DMS53 (cell line): ENCODE results near the gene DLGAP4.

Source experiments
- DNase-seq: peaks from one replicate; lab custom pipeline; 2025; lab: John Stamatoyannopoulos, UW

Gene DLGAP4

DNA sequence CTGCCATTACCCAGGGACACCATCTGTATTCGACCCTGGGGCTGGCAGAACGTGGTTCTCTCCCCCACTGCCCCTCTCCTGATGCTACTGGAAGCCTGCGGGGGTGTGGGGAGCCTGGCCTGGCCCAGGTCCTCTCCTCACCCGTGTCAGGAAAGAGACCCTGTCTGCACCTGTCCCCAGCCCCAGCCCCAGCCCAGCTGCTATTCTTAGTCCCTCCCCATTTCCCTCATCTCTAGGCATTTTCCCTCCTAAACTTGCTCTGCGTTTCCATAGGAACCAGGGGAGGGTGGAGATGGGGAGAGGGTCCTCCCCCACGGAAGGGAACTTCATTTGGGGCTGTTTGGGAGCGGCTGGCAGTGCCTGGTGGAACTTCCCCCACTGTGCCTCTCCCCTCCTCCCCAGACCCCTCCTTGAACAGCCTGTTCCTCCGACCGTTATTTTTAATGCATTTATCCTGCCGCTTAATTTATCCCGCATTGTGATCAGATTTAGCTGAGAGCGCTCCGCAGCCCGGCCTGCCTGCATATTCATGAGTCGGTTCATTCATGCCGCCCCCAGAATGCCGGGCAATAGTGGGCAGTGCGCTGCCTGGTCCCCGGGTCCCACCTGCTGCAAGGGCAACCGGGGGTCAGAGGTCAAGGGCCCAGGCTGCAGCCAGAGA is 31.8 kb upstream of the DLGAP4 start:
- no peak for DNase-seq

DNA sequence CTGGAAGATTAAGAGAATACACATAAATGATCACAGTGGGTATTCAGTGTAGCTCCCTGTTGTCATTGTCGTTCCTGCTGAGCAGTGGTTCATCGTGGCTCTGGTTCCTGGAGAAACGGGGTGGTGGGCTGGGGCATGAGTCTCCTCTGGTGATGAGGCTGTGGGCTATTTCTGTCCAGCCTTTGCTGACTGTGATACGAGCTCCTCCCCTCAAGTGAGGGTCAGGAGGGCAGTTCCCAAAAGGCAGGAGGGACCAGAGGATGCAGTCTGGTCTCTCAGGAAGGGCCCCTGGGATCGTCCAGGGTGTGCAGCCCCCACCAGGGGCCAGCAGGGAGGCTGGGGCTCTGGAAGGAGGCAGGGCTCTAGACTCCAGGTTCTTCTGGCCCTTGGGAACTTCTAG is 31.1 kb upstream of the DLGAP4 start:
- DNase-seq, result no peak

DNA sequence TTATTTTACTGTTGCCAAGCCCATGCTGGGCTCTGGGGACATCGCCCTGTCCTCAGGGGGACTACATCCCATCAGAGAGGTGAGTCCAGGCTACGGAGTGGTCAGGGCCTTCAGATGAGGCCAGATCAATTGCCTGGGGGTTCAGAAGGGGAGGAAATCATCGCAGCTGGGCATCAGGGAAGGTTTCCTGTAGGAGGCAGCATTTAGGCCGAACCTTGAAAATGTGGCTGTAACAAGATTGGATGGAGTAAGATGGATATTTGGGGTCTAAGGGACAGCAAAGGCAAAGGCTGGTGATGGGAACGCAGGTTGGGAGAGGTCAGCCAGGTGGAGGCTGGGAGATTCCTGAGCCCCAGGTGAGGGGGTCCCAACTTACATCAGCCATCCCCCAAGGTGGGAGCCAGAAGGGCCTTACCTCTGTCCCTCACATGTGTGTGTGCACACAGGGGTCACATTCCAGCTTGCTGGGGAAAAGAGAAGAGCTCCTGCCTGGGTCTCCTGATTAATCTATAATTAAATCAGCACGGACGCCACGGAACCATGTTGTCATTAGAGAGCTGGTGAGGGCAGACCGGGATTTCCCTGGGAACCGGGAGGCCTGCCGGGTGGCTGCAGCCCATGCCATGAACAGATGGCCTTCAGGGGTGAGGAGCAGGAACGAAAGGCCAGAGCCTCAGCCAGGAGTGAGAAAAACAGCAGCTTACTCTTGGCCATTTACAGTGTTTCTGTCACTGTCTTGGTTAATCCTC is 30.5 kb upstream of the DLGAP4 start:
- no peak for DNase-seq

DNA sequence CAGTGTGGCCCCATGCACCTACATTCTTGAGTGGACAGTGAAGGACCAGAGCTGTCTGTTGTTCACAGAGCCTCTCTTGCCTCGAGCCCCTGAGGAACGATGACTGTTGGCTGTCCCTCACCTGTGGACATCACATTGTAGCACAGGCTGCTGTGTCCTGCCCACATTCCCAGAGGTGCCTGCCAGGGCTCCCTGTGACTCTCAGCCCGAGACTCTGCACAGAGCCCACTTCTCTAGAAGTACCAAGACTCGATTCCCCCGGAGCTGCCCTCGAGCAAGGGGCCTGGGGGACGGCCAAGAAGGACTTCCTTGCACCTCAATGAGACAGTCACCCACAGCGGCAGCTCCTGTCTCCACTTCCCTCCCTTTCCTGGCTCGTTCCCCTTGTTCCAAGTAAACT is 28.6 kb upstream of the DLGAP4 start:
- DNase-seq, result no peak

DNA sequence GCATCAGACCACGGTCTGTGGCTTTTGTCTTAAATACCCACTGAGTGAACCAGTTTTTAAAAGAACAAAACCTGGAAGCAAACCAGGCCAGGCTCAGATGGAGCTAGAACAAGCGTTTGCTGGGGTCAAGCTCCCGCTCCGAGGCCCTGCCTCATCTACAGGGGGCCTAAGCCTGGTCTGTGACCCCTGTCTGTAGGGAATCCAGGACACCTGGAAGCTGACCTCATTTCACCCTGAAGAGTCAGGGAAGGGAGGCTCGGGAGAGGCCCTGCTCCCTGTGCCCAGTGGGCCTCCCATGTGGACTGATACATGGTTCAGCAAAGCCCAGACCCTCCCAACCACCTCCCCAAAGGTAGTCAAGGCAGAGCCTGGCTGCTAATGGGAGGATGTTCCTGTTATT is 26.8 kb upstream of the DLGAP4 start:
- DNase-seq, result no peak

DNA sequence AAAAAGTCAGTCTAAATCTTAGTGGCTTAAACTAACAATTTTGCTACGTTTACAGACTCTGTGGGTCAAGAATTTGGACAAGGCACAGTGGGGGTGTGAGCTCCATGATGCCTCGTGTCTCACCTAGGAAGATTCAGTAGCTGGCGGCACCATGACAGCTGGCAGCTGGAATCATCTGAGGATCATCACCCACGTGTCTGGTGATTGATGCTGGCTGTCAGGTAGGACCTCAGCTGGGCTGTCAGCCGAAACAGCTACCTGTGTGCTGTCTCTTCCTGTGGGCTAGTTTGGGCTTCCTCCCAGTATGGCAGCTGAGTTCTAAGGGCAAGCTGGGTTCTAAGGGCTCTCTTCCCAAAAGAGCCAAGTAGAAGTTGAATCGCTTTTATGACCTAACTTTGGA is 26.4 kb upstream of the DLGAP4 start:
- no peak for DNase-seq

DNA sequence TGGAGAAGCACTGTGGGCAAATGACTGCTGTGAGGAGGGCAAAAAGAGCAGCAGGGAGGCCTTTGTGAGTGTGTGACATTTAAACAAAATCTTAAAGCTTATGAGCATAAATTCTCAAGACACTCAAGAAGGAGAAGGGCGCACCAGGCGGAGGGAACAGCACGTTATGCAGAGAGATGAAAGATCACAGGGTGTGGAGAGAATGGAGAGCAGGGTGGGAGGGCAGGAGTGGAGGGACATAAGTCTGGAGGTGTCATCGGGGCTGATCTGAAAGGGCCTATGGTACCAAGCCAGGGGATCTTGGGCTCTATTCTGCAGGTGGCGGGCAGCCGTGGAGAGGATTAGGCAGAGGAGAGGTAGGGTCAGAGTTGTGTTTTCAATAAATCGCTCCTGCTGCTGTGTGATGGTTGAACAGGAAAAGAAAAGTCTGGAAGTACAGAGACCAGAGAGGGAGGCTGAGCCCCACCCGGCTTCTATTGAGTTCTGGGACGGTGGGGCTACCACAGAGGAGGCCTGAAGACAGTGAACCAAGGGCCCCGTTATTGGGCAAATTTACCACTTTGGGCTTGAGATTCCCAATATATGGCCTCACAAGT is 24.3 kb upstream of the DLGAP4 start:
- no peak for DNase-seq

DNA sequence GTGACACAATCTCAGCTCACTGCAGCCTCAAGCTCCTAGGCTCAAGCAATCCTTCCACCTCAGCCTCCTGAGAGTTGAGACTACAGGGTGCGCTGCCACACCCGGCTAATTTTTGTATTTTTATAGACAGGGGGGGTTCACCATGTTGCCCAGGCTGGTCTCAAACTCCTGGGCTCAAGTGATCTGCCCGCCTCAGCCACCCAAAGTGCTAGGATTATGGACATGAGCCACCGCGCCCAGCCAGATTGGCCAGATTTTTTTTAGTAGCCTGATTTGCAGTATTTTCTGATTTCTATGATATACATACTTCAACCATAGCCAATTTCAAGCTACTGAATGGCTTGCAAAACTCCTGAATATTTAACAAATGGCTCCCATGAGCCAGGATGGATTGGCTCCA is 21.4 kb upstream of the DLGAP4 start:
- DNase-seq, result no peak

DNA sequence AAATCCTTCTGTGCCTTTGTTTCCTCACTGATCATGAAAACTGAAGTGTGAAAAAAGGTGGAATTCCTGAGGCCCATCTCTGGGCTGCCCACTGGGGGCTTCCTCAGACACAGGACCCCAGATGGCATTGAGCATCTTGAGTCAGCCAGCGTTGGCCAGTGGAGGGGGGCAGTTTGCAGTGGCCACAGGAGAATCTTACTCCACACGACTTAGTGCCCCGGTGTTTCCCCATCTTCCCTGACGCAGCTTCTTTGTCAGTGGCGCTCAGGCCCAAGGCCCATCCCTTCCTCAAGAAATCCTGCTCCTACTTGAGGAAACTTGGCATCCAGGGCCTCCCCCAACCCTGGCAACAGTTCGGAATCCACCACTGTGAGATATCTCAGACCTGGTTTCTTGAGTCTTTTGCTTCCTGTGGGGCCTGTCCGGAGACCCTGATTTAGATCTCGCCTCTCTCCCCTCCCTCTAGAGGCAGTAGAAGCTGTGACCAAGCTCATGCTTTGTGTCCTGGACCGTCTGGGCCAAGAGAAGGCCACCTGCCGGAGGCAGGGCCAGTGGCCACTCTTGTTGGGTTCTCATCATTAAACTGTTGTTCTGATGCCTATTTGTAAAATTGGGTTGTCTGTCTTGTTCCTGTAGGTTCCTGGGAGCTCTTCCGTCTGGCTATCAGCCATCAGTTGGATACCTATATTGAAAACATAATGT is 20.2 kb upstream of the DLGAP4 start:
- DNase-seq, result no peak

DNA sequence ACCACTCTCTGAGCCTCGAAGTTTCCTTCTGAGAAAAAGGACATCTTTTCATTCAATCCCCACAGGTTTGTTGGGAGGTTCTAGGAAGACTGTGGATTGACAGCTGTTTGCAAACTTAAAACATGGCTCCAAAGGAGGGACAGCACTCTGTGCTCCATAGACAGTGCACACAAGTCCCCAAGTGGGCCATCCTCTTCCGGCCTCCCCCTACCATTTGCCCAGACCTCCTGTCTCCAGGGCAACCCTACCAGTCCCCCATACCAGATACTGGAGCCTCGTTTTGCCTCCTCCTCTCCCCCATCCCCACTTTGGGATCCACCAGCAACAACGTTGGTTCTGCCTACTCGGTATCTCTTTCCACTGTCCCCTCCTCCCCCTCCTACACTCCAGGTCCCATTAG is 8.5 kb upstream of the DLGAP4 start:
- no peak for DNase-seq

DNA sequence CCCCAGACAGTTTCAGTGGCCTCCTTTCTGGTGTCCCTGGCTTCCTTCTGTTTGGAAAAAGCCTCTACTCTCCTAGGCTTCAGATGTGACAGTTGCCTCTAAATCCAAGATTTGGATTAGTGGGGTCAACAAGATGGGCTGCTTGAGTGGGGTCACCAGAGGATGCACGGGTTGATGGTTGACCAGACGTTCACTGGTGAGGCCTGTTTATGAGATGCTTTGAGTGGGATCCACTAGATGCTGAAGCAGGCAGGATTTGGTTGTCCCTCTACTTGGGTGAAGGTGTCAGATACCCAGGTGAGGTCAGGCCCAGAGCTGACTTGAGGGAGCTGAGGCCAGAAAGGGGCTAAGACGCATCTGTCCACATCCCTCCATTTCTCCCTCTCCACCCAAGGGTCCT is 8.1 kb upstream of the DLGAP4 start:
- DNase-seq, result no peak

DNA sequence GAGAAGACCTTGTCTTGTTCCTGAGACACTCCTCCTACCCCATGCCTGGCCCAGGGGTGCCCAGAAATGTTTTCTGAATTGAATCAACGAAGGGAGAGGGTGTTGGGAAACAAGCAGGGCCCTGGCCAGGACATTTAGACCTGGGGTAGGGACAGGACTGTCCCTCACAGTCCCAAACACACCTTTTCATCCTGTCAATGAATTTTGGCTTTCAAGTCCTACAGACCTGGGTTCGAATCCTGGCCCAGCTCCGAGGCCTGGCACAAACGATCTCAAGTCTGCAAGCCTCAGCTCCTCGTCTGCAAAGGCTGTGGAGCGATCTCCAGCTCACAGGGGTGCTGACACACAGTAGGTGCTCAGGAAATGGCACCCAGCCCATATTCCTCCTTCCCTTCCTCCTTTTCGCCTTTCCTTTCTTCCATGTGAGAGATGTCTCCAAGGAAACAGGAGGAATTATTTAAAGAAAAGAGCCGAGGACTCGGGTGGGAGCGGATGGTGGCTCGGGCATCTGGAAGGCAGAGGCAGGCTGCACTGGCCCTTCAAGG is 7.3 kb upstream of the DLGAP4 start:
- no peak for DNase-seq

DNA sequence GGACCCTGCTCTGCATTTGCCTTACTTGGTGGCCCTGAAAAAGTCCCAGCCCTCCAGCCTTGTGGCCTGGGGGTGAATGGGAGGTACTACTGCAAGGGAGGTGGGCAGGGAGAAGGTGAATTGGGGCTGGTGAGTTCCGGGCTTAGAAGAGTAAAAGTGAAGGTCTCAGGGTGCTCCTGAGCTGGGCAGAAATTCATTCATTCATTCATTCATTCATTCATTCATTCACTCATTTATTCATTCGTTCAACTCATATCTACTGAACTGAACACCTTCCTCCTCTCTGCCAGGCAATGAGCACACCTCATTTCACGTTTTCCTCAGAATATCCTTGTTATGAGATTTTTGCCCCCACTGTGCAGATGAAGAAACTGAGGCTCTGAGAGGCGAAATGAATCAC is 6.7 kb upstream of the DLGAP4 start:
- DNase-seq, result no peak

DNA sequence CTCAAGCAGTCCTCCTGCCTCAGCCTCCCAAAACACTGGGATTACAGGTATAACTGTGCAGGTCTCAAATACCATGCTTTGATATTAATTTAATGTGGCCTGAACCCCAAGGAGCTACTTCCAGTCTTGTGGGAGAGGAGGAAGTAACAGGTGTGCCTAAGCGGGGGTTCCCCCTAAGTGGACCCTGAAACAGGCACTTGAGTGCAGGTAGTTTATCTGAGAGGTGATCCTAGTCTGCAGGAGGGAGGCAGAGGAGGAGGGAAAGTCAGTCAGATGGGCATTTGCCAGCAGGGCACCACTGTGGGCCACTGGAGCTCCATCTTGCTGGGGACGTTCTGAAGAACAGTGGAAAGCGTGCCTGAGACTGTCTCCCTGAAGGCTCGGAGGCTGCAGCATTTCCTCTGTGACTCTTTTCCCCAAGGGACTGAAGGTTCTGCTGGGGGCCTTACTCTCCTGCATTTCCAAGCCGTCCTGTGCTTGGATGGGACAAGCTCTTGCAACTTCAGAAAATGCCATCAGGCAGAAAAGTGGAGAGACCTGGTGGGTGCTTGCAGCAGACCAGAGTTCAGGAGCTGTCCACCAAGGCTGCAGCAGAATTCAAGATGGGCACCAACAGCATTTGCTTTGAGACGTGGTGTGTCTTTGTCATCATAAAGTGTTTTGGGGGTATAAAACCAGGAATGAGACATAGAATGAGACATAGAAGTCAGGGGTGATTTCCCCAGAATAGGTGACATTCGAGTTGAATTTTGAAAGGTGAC is 4.6 kb upstream of the DLGAP4 start:
- DNase-seq, result no peak

DNA sequence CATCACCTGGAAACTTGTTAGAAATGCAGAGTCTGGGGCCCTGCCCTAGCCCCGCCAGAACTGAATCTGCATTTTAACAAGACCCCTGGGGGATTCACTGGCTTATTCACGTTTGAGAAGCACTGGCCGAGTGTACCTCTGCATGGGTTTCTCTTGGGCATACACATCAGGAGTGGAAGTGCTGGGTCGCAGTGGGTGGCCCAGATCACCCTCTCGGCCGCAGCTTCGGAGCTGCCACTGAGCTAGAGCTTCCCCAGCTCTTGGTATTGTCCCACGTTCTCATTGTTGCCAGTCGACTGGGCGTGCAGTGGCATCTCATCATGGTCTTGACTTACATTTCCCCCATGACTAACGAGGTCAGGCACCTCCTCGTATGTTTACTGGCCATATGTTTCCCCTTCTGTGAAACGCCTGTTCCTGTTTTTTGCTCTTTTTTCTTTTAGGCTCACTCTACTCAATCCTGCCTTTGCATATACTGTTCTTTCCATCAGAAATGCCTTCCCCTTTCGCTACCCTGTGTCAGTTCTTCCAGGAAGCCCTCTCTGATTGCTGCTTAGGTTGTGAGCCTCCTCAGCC is 3.0 kb upstream of the DLGAP4 start:
- no peak for DNase-seq

DNA sequence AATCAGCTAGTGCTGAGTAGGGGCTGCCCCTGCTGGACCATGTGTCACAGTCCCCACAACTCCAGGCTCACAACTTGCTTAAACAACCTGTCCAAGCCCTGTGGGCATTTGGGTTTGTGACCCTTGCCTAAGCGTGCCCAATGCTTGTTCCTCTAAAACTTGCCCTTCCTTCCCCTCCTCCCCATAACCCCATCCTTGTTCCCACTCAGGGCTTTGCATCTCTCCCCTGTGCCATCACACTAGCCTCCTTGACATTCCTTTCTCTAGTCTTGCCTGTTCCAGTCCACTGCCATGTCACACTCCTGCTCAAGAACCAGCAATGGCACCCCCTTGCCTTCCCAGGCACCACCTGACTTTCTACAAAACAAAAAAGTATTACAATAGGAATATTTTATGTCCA is 2.3 kb upstream of the DLGAP4 start:
- DNase-seq, result no peak

DNA sequence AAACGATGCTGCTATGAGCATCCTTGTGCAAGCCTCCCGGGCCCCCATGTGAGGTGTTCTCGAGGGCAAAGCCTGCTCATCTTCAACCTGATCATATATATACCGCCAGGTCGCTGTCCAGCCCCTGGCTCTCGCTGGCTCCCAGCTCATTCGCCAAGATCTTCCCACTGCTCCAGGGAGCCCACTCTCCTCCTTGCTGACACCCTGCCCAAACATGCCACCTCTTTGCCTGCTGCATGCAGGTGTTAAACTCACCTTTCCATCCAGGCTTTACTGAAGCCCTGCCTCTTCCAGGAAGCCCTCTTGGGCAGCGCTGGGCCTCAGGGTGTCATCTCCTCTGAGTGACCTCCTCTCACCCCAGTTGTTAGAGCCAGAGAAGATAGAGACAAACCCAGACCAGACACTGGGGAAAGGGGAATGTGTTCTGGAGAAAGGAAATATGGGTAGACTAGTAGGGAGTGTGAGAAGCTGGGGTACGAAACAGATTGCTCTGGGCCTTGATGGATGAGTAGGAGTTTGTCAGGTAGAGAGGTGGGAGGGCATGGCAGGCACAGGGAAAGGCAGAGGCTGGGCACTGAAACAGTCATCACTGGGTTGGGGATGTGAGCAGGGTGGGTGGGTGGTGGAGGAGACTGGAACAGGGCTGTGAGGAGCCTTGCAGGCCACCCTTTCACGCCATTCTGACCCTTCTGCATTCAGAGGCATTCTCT is 1.2 kb upstream of the DLGAP4 start:
- no peak for DNase-seq

DNA sequence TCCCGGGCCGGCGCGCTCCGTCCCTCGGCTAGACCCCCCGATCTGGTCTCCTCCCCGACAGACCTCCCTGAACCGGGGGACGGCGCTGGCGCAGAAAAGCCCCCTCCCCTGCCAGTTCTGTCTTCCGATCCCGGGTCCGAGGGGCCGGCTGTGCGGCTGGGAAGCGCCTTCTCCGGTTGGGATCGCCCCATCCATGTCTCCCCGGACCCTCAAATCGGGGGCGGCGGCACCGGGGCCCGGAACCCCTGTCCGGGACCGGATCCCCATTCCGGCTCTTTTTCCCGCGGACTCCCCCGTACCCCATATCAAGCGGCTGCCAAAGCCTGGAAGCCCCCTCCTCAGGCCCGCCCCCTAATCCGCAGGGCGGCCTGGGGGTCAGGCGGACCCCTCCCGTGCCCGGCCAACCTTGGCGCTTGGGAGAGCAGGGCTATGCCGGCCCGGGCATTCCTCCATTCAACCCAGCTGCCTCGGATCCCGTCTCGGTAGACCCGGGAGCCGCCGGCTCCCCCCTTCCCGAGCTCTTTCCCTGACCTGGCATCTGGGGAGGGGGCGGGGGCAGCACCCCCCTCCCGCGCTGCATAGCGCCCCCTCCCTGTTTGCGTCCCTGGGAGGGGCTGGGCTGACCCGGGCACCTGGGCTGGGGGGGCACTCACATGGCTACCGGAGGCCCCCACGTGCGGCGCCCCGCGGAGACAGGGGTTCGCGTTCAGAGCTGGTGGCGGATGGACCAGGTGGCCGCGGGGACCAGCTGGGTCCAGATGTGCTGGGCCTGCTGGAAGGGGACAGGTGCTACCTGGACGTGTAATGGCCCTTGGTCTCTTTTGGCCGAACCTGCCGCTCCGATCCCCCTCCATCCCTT is 643 bp downstream of the DLGAP4 start:
- no peak for DNase-seq

DNA sequence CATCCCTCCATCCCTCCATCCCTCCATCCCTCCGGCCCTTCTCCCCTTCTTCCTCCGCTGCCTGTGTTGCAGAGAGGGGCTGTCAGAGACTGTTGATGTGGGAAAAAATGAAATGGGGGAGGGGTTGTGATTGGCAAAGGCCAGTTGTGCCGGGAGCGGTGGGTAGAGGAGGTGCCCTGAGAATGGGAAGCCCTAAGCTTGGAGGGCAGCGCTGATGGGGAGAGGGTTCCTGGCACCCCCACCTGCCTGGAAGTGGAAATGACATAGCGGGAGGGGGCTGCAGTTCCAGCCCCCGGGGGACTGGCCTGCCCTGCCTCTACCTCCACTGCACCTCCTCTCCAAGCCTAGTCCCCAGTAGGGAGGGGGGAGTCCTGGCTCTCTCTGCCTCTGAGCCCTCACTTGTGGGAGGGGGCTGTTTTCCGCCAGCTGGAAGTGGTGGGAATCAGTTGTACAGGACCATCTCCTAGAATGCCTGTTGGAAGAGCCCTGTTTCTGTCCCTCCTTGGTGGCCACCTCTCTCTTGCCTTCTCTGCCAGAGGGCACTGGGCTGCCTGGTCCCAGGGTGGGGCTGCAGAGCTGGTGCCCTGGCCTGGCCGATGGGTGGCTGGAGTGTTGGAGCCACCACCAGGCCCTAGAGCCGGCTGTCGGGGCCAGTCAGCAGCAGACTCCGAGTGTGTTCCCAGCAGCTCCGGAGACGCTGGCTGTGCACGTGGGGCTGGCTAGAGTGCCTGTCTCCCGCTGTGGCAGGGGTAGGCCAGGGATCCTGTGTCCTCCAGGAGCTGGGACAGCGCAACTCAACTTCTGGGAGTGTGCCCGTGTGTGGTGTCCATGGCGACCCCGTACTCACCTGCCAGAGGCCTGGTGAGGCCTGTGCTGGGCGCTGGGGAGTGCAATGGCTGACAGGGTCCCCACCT is 1.5 kb downstream of the DLGAP4 start:
- peak; percentile 42 for DNase-seq
